HG02798 (cell line): ENCODE data around the gene SLIT1.

Experiments used
- ATAC-seq: cut with Tn5 transposase; IDR thresholded peaks from one replicate; pipeline ENCODE4 v1.9.1; 2021; ENCODE audit warnings: mild to moderate bottlenecking; ENCODE audit not compliant: unreplicated experiment, poor library complexity

SLIT1 gene

DNA sequence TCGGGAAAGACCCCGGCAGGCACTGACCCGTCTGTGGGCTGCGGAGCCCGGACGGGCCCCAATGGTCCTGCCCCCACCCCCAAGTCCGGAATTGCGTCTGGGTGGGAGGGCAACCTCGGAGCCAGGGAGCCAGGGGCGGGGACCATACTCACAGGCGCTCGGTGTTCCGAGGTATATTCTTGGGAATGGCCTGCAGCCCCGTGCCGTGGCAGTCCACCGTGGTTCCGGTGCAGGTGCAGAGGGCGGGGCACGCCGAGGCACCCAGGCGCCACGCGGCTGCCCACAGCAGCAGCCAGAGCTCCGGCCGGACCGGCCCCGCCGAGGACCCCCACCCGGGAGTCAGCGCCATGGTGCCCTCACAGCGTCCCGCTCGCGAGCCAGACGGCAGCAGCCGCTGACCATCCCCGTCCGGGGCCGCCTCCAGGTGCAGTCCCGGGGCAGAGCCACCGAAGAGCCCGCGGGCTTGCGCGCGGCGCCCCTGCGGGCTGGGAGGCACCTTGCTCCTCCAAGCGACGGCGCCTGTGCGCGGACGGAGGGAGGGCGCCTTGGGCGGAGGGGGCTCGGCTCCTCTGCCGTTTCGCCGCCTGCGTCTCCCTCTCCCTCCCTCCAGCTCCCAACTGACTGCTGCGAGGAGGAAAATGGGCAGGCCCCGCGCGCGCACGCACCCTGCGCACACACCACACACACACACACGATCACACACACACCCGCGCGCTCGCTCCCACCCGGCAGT, at the start of gene SLIT1:
TSS of gene SLIT1 (minus strand) at position 634 of the 733 bp plus-strand sequence. CDS start at position 349, 285 bp downstream.
- no peak for ATAC-seq

DNA sequence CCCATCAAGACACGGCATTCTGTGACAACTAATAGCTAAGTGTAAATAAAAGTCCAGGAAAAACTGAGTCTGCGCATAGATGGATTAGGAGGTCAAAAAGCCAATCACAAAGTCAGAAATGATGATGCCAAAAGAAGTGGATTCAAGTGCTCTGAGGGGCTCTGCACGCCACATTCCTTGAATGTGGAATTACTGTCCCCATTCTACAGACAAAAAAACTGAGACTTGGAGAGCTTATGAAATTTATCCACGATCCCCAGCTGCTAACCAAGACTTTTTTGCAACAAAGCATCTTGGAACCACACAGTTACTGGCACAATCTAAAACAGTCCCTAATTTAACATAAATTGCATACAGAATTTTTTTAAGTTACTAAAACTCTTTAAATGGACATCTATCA, 49.6 kb upstream of the SLIT1 start:
- no peak for ATAC-seq

- ATAC-seq: no peak
These were observed 48.6 kb upstream of the SLIT1 start for GRCh38 chr10:97234400-97234799.

DNA sequence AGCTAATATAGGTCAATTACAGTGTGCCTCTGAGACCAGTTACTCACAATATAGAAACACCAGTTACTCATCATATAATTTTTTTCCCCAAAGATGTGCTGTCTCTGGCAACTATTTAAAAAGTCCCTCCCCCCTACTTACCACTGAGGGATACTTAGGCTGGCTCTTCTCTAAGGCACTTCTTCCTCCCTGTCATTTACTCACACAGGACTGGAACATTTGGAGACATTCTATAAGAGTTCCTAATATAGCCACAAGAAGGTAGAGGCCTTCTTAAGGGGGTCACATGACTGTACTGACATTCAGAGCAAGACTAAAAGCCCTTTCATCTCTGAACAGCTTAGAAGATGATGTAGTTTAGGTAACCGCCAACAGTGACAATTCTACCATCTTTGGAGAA, 44.4 kb upstream of the SLIT1 start:
- no peak for ATAC-seq

GRCh38 chr10:97229322-97230015, 43.7 kb upstream of the SLIT1 start:
- no peak for ATAC-seq

- ATAC-seq: no peak
These were observed 43.0 kb upstream of the SLIT1 start for GRCh38 chr10:97228775-97229157.

- ATAC-seq: no peak
These were observed 42.5 kb upstream of the SLIT1 start for GRCh38 chr10:97228130-97228774.

DNA sequence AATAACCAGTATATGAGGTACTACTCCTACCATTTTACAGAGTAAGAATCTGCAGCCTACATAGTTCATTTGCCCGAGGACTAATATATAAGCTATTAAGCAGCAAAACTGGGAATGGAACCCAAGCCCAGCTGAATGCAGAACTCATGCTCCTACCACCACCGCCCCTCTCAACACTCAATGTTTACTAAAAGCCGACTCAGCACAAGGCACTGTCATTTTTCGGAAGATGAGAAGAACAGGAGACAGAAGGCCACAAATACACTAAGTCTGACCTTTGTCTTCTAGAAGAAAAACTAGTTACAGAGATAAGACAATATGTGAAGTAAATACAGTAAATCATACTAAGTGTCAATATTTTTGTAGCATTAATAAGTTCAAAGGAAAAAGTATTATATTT, 40.6 kb upstream of the SLIT1 start:
- no peak for ATAC-seq

DNA sequence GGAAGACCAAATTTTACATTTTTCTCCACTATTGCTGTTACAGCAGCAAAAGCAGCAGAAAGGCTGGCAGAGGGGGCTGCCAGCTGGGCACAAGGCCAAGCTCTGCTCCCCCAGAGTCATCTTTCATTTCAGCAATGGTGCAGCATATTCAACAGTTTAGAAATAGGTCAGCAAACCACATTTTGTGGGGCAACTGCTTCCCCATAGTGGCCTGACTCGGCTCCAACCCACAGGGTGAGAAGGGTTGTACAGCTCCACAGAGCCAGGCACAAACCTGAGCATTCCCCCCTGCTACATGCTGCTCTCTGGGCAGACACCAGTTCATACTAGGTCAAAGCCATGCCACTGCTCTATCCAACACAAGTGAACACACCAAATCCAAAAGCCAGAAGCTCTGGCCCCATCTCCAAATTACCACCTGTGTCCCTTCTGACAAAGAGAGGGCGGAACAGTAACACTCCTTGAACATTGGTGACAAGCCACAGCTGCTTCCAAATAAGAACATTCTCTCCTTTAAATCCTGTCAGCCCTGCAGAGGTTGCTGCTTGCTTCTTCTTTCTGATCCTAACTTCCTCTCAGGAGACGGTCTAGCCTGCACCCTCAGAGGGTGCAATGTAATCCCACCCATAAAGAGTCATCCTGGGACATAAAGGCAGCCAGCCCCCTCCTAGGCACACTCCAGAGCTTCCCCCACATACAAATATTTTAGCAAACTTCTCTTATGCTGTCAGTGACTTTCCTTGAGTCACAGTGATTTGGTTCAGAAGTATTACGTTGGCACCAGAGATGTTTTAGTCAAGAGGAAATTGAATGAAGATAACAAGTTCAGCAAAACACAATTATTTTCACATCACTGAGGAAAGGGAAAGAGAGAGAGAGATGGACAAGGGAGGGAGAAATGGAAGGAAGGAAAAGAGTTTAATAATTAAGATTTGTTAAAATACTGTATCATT, 39.0 kb upstream of the SLIT1 start:
- no peak for ATAC-seq

- ATAC-seq: no peak
These were observed 36.7 kb upstream of the SLIT1 start for GRCh38 chr10:97222326-97222961.

DNA sequence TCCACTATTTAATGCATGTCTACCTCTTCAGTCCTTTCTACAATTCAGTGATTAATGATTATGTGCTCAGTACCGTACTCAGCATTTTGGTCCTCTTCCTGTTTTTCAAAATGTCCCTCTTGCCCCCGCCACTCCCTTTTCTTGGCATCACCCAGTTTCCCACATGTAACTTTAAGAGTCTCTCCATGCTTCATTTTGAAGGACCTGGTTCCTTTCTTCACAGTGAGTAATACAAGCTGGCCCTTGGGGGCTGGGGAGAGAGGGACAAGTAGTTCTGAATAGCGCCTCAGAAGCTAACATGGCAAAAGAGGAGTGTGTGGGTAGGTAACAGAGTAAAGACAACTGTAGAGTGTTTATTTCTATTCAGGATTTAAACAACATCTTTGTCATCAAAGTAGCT, 34.6 kb upstream of the SLIT1 start:
- ATAC-seq: no peak

DNA sequence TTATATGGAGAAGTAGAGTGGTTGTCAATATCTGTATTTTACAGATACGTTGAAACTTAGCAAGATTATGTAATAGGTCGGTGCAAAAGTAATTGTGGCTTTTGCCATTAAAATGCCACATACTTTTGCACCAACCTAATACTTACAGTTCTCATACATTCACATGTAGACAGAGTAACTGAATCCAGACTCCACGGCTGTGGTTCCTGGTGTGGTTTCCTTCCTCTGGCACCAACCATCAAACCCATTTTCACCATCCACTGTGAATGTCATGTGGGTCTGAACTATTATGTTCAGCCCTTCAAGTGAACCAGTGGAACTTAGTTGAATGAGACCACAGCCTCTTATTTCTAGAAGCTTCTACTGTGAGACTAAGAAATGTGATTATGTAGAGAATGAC, 31.5 kb upstream of the SLIT1 start:
- ATAC-seq: no peak

GRCh38 chr10:97215619-97216260, 30.0 kb upstream of the SLIT1 start:
- ATAC-seq: no peak

- no peak for ATAC-seq
These were observed 27.7 kb upstream of the SLIT1 start for GRCh38 chr10:97213431-97213830.

GRCh38 chr10:97211229-97211628, 25.5 kb upstream of the SLIT1 start:
- ATAC-seq: no peak

GRCh38 chr10:97210543-97210960, 24.8 kb upstream of the SLIT1 start:
- peak; percentile 59 for ATAC-seq

GRCh38 chr10:97207756-97208346, 22.1 kb upstream of the SLIT1 start:
- no peak for ATAC-seq

GRCh38 chr10:97207131-97207530, 21.4 kb upstream of the SLIT1 start:
- ATAC-seq: no peak
